HG03175 (cell line): ENCODE measurements around the gene CLVS2.

Experiments
- ATAC-seq: cut with Tn5 transposase; IDR thresholded peaks from one replicate; pipeline ENCODE4 v1.9.1; 2021; ENCODE audit warnings: mild to moderate bottlenecking, moderate library complexity; ENCODE audit not compliant: unreplicated experiment

The CLVS2 gene, protein sequence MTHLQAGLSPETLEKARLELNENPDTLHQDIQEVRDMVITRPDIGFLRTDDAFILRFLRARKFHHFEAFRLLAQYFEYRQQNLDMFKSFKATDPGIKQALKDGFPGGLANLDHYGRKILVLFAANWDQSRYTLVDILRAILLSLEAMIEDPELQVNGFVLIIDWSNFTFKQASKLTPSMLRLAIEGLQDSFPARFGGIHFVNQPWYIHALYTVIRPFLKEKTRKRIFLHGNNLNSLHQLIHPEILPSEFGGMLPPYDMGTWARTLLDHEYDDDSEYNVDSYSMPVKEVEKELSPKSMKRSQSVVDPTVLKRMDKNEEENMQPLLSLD

GRCh38 chr6:122995921-122996793, at the start of gene CLVS2:
CLVS2 (plus strand) TSS chr6:122996235; CDS start chr6:122997778, 1,543 bp downstream.
- no peak for ATAC-seq

- ATAC-seq = no peak
Observed at GRCh38 chr6:122947355-122947754, 48.7 kb upstream of the CLVS2 start.

DNA sequence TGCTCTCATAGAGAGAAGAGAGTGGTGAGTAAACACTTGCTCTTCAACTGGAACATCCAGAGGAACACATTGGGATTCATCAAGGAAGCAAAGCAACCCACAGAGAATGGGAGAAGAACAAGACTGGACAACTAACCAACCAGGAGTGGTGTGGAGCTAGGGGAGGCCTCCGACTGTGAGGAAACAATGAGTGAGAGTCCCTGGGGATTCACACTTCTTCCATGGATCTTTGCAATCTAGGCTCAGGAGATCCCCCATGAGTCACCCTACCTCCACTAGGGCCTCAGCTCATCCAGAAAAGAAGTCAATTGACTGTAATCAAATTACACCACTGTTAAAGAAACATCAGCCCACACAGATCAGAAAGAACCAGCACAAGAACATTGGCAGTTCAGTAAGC, 42.3 kb upstream of the CLVS2 start:
- ATAC-seq = no peak

- ATAC-seq = no peak
Observed at GRCh38 chr6:122956376-122956775, 39.7 kb upstream of the CLVS2 start.

DNA sequence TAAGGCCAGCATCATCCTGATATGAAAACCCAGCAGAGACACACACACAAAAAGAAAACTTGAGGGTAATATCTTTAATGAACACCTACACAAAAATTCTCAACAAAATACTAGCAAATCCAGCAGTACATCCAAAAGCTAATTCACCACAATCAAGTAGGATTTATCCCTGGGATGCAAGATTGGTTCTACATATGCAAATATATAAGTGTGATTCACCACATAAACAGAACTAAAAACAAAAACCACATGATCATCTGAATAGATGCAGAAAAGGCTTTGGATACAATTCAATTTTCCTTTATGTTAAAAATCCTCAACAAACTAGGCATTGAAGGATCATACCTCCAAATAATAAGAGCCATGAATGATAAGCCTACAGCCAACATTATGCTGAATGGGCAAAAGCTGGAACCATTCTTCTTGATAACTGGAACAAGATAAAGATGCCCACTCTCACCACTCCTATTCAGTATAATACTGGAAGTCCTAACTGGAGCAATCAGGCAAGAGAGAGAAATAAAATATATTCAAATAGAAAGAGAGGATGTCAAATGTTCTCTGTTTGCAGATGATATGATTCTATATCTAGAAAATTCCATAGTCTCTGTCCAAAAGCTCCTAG, 33.9 kb upstream of the CLVS2 start:
- no peak for ATAC-seq

GRCh38 chr6:122969999-122970533, 26.0 kb upstream of the CLVS2 start:
- no peak for ATAC-seq

- no peak for ATAC-seq
Observed at GRCh38 chr6:122977180-122977579, 18.9 kb upstream of the CLVS2 start.

- no peak for ATAC-seq
Observed at GRCh38 chr6:122984393-122984792, 11.6 kb upstream of the CLVS2 start.

GRCh38 chr6:122994256-122994655, 1.8 kb upstream of the CLVS2 start:
- ATAC-seq = no peak

DNA sequence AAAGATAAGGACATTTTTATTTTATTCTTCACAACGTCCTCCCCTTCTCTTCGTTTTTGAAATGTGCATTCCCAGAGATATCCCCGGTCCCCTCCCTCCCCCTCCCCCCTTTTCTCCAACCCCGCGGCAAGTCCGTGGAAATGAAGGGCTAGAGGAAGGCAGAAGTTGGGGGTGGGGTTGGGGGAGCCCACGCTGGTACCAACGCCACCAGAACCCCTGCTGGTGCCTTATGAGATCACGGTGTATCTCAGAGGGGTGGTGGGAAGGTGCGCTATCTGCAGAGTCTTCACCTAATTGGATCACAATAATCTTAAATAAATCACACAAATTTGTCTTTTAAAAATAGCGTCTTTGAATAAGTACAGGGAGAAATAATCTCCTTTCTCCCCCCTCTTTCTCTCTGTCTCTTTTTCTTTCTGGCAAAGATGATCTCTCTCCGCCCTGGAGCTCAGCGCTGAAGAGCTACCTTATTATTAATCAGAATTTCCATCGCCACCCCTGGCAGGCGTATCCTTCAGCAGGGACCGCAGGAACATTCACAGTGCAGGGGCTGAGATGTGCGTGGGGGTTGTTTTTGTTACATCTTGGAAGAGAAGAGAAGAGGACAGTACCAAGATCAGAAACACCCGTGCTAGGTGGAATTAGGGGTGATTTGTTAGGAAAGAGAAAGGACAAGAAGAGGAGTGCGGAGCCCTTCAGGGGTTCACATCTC, 915 bp downstream of the CLVS2 start:
- no peak for ATAC-seq

GRCh38 chr6:122997541-122998150, 1.6 kb downstream of the CLVS2 start:
- no peak for ATAC-seq

DNA sequence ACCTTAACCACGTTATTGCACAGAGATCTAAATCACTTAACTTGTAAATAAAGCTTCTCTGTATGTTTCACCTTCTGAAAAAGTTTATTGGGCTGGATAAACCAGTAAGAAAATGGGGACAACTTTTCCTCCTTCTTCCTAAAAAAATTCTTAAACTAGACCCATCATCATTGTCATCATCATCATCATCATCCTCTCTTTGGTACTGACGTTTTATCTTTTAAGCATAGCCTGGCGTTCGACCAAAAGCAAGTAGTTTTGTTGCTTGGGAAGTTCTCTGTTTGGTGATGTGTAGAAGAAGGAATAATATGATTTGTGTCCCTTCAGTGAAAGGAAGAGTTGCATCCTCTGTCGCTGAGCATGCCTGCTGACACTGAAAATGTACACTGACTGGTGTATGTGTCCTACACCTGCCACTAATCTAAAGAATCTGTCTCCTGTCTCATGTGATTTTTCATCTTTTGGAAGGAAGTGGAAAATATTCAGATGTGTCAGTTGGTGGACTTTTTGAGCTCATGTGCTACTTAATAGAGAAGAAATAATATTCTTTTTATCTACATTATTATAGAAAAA, 2.5 kb downstream of the CLVS2 start:
- ATAC-seq = no peak

DNA sequence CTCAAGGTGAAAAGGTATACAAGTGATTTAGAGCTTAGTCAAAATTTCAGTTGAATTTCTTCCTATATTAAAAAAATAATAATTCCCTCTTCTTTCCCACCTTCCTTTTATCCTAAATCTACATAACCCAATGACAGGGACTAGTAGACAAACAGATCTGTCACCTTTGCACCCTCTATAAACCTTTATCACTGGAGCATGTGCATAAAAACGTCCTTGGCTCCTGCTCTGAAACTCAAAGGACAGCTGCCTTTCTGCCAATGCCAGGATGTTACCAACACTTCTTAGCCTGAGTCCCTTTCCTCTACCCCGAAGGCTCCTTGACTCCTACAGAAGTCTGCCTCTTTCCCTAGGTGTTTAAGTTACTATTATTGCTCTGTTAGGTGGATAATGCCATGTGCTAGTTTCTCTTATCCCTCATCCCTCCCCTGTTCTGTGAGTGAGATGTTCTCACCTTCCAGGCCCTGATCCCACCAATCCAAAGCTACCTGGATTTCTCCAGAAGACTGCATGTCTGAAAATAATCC, 4.3 kb downstream of the CLVS2 start:
- no peak for ATAC-seq

GRCh38 chr6:123001540-123001939, 5.5 kb downstream of the CLVS2 start:
- ATAC-seq = no peak

- no peak for ATAC-seq
Observed at GRCh38 chr6:123007885-123008284, 11.8 kb downstream of the CLVS2 start.

- no peak for ATAC-seq
Observed at GRCh38 chr6:123009059-123009458, 13.0 kb downstream of the CLVS2 start.

DNA sequence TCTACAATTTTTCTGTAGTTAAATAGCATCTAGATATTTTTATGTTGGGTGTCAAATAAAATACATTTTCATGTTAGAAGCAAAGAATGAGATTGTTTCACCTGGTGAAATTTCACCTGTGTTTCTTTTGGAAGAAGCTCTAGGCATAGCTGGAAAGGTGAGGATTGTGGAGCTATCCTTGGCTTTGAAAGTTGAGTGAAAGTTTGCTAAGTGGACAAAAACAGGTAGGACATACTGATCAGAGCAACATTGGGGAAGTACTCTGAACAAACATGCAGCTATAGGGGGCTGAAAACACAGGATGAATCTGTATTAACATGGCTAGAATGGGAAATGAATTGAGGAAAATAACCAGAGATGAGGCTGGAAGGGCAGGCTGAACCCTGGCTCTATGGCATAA, 18.8 kb downstream of the CLVS2 start:
- no peak for ATAC-seq

DNA sequence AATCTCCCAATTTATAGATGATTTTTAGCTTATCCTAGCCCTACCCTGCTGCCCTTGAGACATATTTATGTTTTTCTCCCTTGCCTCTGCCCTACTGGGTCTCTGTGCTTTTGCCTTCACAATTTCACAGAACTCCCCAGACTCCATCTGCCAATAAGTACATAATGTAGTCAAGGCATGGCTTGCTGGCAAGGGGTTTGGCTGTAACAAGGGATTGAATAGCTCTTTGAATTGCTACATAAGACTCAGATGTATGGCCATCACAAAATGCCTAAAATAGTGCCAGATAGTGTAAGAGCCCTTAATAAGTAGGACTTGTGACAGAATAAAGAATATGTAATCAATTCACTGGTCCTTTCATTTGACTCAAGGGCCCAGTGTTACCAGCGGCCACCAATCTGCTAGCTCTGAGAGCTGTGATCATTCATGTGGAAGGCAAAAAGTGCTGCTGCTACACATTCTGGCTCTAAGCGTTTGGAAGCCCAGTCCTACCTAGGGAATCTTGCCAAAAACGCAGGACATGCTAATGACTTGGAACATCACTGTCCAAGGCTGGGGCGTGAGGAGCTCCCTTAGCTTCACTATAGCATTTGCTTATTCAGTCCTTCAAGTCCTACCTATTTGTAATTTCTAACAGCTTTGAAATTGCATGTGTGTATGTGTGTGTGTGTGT, 20.5 kb downstream of the CLVS2 start:
- no peak for ATAC-seq

DNA sequence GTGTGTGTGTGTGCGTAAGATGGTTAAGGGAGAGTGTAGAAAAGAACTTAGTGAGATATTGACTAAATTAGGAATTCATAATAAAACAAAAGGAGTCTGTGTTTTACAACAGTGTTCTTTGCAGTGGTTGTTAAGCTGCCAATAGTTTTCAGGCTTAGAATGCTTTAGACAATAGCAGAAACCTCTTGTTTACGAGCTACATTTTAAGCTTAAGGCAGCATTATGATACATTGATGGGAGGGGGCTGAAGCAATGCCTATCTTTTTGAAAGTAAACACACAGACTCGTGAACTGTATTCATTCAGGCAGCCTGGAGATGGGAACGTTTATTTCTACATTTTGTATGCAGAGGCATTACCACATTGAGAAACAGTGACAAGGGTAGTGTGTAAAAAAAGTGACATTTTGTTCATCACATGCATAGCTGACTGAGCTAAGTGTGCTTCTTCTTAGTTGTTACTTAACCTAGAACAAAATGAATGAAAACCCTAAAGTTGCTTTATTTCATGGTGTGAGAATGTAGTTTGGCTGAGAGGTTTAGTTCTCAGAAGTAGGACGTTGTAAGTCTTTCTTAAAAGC, 21.2 kb downstream of the CLVS2 start:
- ATAC-seq = no peak
